NCI-H146 treated with DMSO at 0.1 percent for 48 hours (cell line): Measurements from ENCODE around the gene PLCB4.
A peak's percentile ranks its signal among the peaks of the same experiment; 100 is the strongest.

Source experiments
- DNase-seq: peaks from one replicate; lab custom pipeline; 2025; ENCODE audit not compliant: unreplicated experiment; lab: John Stamatoyannopoulos, UW

Gene PLCB4

GRCh38 chr20:9507544-9508239 is 438.8 kb downstream of the PLCB4 start:
- DNase-seq = no peak

- no peak for DNase-seq
Measured at GRCh38 chr20:9508240-9508661, 439.4 kb downstream of the PLCB4 start.

- DNase-seq = no peak
Measured at GRCh38 chr20:9508696-9509178, 439.9 kb downstream of the PLCB4 start.

GRCh38 chr20:9509246-9509645 is 440.4 kb downstream of the PLCB4 start:
- DNase-seq = no peak

- DNase-seq = no peak
Measured at GRCh38 chr20:9510911-9511310, 442.0 kb downstream of the PLCB4 start.

GRCh38 chr20:9514072-9514460 is 445.2 kb downstream of the PLCB4 start:
- DNase-seq = peak; percentile 41

- DNase-seq = peak; percentile 41
Measured at GRCh38 chr20:9514461-9515213, 445.8 kb downstream of the PLCB4 start, which contains the start of gene LAMP5. Gene LAMP5 (plus strand): TSS chr20:9514590. CDS start chr20:9514853, 263 bp downstream.

GRCh38 chr20:9515214-9515585 is 446.3 kb downstream of the PLCB4 start:
- DNase-seq = no peak

GRCh38 chr20:9515741-9516233 is 446.9 kb downstream of the PLCB4 start:
- no peak for DNase-seq

- no peak for DNase-seq
Measured at GRCh38 chr20:9516234-9516871, 447.5 kb downstream of the PLCB4 start.

GRCh38 chr20:9517297-9518162 is 448.6 kb downstream of the PLCB4 start:
- DNase-seq = no peak

GRCh38 chr20:9518576-9519175 is 449.8 kb downstream of the PLCB4 start:
- peak; percentile 92 for DNase-seq

GRCh38 chr20:9520086-9520485 is 451.2 kb downstream of the PLCB4 start:
- peak; percentile 49 for DNase-seq

GRCh38 chr20:9523636-9524035 is 454.7 kb downstream of the PLCB4 start:
- no peak for DNase-seq
